SK-N-SH (cell line): Measurements from ENCODE around the gene SSR4.

Experiments used
- CTCF ChIP-seq: fragments of 200-600 bp; sonication (generic); IDR thresholded peaks from 2 replicates; pipeline ENCODE4 v1.6.1; 2017; ENCODE audit warnings: antibody characterized with exemption, mild to moderate bottlenecking, moderate library complexity
- ELF1 ChIP-seq: IDR thresholded peaks from 2 replicates; pipeline ENCODE4 v1.4.0; 2012
- MXI1 ChIP-seq: IDR thresholded peaks from 2 replicates; pipeline ENCODE4 v1.6.1; 2012; ENCODE audit warnings: mild to moderate bottlenecking, low read depth, low read length, improper control_type of control experiment
- RCOR1 ChIP-seq: fragments of 150-350 bp; IDR thresholded peaks from 2 replicates; pipeline ENCODE4 v1.6.1; 2017; ENCODE audit warnings: antibody characterized with exemption, low read length
- RFX5 ChIP-seq: IDR thresholded peaks from 2 replicates; pipeline ENCODE4 v1.6.1; 2012; ENCODE audit warnings: mild to moderate bottlenecking, improper control_type of control experiment, low read length
- USF2 ChIP-seq: fragments of 150-350 bp; IDR thresholded peaks from 2 replicates; pipeline ENCODE4 v1.6.1; 2017; ENCODE audit warnings: antibody characterized with exemption, low read length, low read depth, borderline replicate concordance

- no peak for TF ChIP-seq CTCF
- no peak for TF ChIP-seq ELF1
- no peak for TF ChIP-seq RFX5
- TF ChIP-seq RCOR1 = no peak
- no peak for TF ChIP-seq USF2
- TF ChIP-seq MXI1 = no peak
These were observed 29.1 kb upstream of the SSR4 start for GRCh38 chrX:153765138-153766079.
